ENCODE measurements around the gene KPTN.

KPTN gene

GRCh38 chr19:47483800-47484690 lies at the start of gene KPTN:
Gene KPTN (minus strand): TSS chr19:47484219. CDS start chr19:47484160, 59 bp downstream.
- DNase-seq (ENCODE audit: low read depth in 3 of 3): peak; percentile 81 to 89 (median 83)

- DNase-seq (ENCODE audit: low read depth in 3 of 3): no peak
Measured at GRCh38 chr19:47531640-47532387, 47.8 kb upstream of the KPTN start.

GRCh38 chr19:47529018-47529742 lies 45.2 kb upstream of the KPTN start:
- DNase-seq (ENCODE audit: low read depth in 3 of 3): no peak

GRCh38 chr19:47526798-47527197 lies 42.8 kb upstream of the KPTN start:
- DNase-seq (ENCODE audit: low read depth in 3 of 3): no peak

- no peak for DNase-seq (ENCODE audit: low read depth in 3 of 3)
Measured at GRCh38 chr19:47523473-47523872, 39.5 kb upstream of the KPTN start.

DNA sequence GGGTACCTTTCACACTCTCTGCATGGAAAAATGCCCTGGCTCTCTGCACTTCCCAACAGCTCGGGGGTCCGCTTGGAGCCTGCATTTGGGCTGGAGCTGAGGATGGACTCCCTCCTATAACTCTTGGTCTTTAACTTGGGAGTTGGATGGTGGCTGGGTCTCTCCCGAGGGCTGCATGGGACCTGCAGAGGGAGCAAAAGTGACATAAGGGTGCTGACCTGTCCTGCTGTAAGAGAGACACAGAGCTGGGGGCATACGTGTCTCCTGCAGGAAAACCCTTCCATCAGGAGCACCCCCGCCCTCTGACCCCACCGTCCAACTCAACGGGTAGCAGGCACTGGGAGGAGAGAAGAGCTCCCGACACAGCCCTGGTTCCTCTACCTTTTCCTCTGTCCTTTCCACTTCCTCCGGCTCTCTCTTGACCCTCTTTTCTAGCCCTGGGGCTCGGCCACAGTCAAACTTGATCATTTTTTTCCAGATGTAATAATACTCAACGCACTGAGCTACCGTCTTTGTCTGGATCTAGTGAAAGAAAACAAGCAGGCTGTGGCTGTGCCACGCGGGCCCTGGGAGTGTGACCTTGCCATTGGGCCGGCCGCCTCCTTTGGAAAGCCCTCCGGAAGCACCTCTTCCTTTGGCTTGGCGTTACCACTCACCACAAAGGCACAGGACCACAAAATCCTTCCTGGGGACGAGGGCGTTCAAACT lies 37.6 kb upstream of the KPTN start:
- DNase-seq (ENCODE audit: low read depth in 3 of 3): no peak

- no peak for DNase-seq (ENCODE audit: low read depth in 3 of 3)
Measured at GRCh38 chr19:47520839-47521238, 36.8 kb upstream of the KPTN start.

GRCh38 chr19:47520343-47520806 lies 36.4 kb upstream of the KPTN start:
- no peak for DNase-seq (ENCODE audit: low read depth in 3 of 3)

- no peak for DNase-seq (ENCODE audit: low read depth in 3 of 3)
Measured at GRCh38 chr19:47518854-47519253, 34.8 kb upstream of the KPTN start.

DNA sequence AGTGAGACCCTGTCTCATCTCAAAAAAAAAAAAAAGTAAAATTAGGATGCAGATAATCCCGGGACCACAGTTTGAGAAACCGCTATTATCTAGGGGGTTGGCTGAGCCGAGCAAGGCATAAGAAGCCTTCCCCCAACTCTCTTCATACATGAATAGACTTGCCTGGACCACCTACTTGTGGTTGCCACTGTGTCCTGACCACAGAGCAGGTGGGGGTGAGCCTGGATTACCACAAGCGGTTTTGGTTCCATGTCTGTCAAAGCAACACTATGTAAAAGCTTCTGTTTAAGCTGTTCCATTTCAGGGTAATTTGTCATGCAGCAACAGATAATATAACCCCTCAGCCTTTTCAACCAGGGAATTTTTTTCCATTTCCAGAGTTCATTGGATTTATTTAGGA lies 34.1 kb upstream of the KPTN start:
- peak in 1 of 3 experiments; percentile 41 for DNase-seq (ENCODE audit: low read depth in 3 of 3)

GRCh38 chr19:47514869-47515588 lies 31.0 kb upstream of the KPTN start, which contains the start of gene NAPA:
Gene NAPA (minus strand): TSS chr19:47515063. CDS start chr19:47514940, 123 bp downstream.
- DNase-seq (ENCODE audit: low read depth in 3 of 3): peak; percentile 100

DNA sequence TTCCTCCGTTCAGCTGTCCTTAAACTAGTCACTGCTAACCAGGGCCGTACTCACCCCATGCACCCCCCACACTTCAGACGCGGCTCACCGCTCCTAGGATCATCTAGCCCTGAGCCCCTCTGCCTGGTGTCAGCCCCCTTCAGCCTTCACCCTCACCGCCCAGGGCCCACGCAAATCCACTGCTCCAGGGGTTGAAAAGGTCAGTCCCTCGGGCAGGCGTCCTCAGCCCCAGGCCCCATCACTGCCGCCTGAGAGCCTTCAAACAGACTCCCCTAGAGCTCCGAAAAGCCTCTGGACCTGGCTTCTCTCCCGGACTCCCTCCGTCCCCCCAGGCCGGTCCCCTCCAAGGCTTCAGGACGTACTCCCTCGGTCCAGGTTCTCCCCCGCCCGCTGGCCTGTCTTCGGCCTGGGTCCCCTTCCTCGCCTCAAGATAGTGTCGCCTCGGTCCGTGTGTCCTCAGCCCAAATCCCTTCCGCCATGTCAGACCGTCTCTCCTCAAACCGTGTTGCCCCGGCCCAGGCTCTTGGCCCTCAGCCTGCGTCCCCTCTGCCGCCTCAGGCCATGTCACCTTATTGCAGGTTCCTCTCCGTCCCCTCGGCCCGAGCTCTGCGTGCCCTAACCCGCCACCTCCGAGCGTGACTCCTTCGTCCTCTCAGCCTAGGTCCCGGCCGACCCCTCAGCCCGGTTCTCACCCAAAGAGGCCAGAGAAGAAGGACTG lies 30.3 kb upstream of the KPTN start:
- DNase-seq (ENCODE audit: low read depth in 3 of 3): no peak

GRCh38 chr19:47512948-47513319 lies 28.9 kb upstream of the KPTN start:
- DNase-seq (ENCODE audit: low read depth in 3 of 3): no peak

DNA sequence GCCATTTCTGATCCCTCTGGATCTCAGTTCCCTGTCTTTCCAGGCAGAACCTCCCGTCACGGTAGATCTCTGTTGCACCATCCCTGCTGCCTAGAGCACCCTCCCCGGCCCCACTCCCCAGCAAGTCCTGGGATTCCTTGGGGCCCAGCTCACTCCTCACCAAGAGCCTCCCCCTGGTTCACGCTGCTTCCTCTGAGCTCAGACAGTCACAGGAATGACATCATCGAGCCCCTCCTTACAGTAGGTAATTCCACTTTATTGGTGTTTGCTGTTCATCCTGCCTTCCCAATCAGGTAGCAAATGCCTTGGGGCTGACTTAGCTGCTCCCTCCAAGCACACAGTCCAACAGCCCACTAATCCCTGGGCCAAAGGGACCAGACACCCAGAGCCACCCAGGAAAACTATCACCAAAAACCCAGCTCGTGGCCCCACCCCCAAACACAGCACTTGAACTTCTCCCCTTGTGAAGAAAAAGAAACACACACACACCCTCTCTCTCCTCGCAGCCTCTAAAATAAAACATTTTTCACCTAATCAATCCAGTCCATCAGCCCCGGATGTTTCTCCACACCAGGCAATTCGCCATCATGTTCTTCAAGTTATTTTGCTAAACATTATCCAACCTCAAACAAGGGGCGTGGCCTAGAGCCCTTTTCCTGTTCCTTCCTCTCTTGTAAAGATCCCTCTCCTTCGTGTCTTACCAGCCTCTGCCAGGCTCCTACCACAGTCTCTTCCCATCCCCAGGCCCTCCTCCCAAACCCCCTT lies 28.3 kb upstream of the KPTN start:
- DNase-seq (ENCODE audit: low read depth in 3 of 3): no peak

- no peak for DNase-seq (ENCODE audit: low read depth in 3 of 3)
Measured at GRCh38 chr19:47511681-47512080, 27.7 kb upstream of the KPTN start.

DNA sequence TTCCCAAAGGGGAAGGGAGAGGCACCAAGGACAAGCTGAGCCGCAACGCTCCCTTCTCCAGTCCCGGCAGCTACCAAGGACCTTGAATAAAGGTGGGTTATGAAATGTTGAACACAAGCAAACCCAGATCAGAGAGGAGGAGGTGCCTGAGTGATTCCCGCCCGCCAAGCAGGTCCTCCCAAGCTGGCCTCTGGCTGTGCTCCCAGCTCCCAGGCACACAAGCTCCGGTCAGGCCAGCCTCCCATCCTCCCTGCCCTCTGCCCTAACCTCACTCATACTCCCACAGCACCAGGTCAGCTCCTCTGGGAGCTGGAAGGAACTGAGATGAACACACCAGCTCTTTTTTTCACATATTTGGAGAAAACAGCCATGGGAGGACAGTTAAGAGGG lies 27.1 kb upstream of the KPTN start:
- DNase-seq (ENCODE audit: low read depth in 3 of 3): no peak

DNA sequence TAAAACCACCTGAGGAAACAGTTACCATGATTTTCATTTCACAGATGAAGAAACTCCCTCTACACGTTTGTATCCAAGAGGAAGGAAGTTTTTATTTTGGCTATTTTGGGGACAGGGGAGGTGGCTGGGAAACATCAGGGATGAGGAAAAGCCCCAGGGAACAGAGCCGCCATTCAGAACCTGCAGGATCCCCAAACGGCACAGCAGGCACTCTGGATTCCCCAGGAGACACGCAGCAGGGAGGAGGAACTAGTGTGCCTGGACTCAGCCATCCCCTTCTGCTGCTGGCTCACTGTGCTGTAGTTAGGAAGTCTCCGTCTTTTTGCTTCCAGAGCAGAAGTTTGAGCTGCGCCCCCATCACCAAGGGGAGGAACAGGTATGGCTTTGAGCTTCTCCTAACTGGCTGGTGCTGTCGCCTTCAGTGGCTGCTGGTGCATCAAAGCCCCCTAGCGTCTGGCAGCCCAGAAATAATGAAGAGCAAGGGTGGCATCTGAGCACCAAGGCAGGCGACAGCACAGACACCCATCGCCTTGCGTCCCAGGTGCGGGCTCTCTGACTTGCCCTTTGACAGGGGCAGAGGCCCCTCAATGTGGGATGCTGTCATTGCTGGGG lies 26.6 kb upstream of the KPTN start:
- no peak for DNase-seq (ENCODE audit: low read depth in 3 of 3)

DNA sequence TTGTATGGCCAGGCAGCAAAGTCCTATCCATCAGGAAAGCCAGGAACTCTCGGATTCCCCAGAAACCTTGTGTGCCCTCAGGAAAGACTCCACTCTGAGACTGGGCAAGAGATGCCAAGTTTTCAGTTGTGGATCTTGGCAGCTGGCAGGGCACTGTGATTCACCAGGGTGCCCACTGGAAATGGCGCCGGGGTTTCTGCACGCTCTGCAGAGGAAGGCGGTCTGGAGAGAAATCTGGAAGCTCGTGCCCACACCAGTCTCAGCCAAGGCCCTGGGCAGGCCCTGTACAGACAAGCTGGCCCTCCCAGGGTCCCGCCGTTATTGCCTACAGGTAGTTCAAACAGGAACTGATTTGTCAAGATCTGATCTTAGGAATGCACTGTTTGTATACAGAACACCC lies 26.0 kb upstream of the KPTN start:
- no peak for DNase-seq (ENCODE audit: low read depth in 3 of 3)
